Cardiac fibroblast (primary cell): ENCODE measurements around the gene RIPOR2.
"Not testable (repeated sequence)": the region's sequence is repeated elsewhere in the genome, so short reads cannot be mapped to it uniquely, and the experiment has no call there.

Experiments
- DNase-seq, 2 donors: peaks; one replicate each; pipeline versions ENCODE4 v3.0.0 to v3.0.0-alpha.2; 2010; ENCODE audit warnings: low read depth in 2 of 2
- H3K4me3 ChIP-seq, 2 donors: replicated peaks in 1 of 2; 1 replicate in 1 of 2; 2 replicates in 1 of 2; pipeline ENCODE4 v1.5.1; 2011; ENCODE audit warnings: low read depth in 2 of 2, low read length in 2 of 2, mild to moderate bottlenecking in 2 of 2, moderate library complexity in 1 of 2
- TF ChIP-seq, protein P1 (sequence below): IDR thresholded peaks from one replicate; pipeline ENCODE4 v1.5.1; 2011; ENCODE audit warnings: low read depth, mild to moderate bottlenecking, low read length, inconsistent platforms

The RIPOR2 gene

DNA sequence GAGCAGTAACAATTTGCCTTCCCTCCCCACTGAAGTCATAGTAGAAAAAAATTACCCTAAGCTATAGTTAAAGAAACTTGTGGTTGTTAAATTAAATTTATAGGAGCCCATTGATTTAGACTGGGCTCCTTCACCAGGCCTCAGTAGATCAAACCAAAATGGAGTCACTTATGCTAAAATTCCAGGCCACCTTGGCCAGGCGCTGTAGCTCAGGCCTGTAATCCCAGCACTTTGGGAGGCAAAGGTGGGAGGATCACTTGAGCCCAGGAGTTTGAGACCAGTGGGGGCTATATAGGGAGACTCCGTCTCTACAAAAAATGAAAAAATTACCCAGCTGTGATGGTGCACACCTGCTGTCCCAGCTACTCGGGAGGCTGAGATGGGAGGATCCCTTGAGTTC, 176.0 kb downstream of the RIPOR2 start:
- DNase-seq: no peak
- no peak overlapping the region for H3K4me3 ChIP-seq
- TF ChIP-seq, protein P1, sequence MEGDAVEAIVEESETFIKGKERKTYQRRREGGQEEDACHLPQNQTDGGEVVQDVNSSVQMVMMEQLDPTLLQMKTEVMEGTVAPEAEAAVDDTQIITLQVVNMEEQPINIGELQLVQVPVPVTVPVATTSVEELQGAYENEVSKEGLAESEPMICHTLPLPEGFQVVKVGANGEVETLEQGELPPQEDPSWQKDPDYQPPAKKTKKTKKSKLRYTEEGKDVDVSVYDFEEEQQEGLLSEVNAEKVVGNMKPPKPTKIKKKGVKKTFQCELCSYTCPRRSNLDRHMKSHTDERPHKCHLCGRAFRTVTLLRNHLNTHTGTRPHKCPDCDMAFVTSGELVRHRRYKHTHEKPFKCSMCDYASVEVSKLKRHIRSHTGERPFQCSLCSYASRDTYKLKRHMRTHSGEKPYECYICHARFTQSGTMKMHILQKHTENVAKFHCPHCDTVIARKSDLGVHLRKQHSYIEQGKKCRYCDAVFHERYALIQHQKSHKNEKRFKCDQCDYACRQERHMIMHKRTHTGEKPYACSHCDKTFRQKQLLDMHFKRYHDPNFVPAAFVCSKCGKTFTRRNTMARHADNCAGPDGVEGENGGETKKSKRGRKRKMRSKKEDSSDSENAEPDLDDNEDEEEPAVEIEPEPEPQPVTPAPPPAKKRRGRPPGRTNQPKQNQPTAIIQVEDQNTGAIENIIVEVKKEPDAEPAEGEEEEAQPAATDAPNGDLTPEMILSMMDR: no peak

- no peak for DNase-seq
- TF ChIP-seq, protein P1: no peak
- H3K4me3 ChIP-seq: no peak overlapping the region
These were observed 178.1 kb downstream of the RIPOR2 start for GRCh38 chr6:24757611-24758010.

GRCh38 chr6:24755279-24755678, 180.5 kb downstream of the RIPOR2 start:
- TF ChIP-seq, protein P1: no peak
- DNase-seq: no peak
- no peak overlapping the region for H3K4me3 ChIP-seq

- DNase-seq, H3K4me3 ChIP-seq: not testable (repeated sequence)
These were observed 181.4 kb downstream of the RIPOR2 start for GRCh38 chr6:24754378-24754777.
